GM19452 (cell line): ENCODE results near the gene SRCIN1.
"Not testable (repeated sequence)": the region's sequence is repeated elsewhere in the genome, so short reads cannot be mapped to it uniquely, and the experiment has no call there.

ENCODE experiments used
- ATAC-seq: cut with Tn5 transposase; IDR thresholded peaks from one replicate; pipeline ENCODE4 v1.9.1; 2021; ENCODE audit not compliant: unreplicated experiment

SRCIN1 gene

DNA sequence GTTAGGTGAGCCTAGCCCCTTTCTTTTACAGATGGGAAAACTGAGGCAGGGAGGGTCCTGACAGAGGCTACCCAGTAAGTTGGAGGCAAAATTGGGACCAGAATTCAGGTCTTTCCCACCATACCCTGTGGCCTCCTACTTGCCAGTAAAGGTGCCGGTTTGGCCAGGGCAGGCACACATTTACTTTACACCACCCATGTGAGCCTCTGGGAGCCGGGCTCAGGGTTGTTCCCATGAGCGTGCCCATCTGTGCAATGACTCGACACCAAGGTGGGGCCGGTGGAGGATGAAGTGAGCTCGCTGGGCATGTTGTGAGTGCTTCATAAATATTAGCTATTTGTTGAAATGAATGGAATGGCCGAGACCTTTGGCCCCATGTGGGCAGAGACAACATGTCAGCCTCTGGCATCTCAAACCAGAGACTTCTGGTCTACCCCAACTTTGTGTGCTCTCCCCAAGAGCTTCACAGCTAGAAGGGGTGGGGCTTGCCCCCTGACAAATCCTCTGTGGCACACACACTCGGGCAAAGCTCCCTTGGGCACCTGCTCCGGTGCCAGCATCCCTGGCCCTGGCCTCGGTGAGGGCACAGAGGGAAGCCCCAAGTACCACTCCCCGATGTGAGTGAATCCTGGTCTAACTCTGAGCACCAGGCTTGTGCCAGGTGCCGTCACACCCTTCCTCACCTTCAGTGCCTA, 60.1 kb downstream of the SRCIN1 start:
- ATAC-seq = no peak

DNA sequence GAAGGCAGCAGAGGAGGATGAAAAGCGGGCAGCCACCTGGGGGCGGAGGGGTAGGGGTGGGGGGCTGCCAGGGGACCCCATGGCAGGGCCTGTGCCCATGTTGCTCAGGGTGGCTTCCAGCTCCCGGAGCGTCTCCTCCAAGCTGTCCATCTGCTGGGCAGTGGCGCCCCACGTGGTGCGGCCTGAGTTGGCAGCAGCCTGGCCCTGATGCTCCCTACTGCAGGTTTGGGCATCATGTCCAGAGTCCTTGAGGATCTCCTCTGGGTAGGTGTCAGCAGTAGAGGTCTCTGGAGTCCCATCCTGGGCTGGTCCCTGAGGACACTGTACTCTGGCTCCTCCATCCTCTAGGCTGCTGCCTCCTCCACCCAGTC, 60.9 kb downstream of the SRCIN1 start:
- ATAC-seq = no peak

- no peak for ATAC-seq
Observed at GRCh38 chr17:38544175-38544838, 61.4 kb downstream of the SRCIN1 start.

DNA sequence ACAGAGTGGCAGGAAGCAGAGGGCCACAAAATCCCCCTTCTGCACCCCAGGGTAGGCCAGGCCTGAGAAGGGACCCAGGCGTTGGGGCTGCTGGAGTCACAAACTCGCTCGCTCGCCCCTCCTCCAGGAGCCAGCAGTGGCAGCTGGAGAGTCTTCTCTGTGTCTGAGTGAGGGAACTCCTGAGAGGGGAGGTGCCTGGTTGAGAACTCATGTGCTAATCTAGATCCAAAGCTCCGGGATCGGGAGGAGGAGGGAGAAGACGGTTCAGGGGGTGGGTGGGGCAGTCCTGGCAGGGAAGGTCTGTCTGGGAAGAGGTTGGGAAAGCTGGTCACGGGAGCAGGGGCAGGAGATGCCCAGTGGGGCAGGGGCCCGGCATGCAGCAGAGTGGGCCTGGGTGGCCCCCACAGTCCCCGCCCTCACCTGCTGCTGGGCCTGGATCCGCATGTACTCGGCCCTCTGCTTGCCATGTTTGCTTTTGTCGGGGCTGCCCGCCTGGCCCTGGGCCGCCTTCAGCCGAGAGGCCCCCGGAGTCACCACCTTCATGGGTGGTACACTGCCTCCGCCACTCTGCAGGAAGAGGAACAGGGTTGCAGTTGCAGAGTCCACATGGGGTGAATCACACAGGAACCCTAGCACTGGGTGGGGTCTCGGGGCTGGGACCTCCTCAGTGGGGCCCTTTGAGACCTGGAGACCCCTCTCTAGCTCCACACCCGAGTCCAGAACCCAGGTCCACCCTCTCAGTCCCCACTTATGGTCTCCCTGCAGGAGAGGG, 62.2 kb downstream of the SRCIN1 start:
- no peak for ATAC-seq

DNA sequence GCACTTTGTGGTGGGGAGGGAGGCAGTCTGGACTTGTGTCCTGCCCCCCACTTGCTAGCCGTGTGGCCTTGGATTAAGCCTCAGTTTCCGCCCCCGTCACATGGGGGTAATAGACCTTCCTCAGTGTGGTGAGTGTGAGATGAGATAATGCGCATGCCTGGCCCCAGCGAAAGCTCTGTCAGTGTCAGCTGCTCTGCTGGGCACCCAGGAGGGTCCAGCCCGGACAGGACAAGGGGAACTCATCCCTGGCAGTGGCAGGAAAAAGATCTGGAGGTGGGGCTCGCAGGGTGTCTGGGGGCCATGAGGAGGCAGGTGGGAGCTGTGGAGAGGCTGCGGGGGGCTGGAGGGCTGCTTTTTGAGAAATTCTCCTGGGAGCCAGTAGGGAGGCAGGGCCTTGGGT, 63.5 kb downstream of the SRCIN1 start:
- ATAC-seq = no peak

GRCh38 chr17:38541281-38541680, 64.5 kb downstream of the SRCIN1 start:
- no peak for ATAC-seq

- ATAC-seq = no peak
Observed at GRCh38 chr17:38540514-38541045, 65.2 kb downstream of the SRCIN1 start.

DNA sequence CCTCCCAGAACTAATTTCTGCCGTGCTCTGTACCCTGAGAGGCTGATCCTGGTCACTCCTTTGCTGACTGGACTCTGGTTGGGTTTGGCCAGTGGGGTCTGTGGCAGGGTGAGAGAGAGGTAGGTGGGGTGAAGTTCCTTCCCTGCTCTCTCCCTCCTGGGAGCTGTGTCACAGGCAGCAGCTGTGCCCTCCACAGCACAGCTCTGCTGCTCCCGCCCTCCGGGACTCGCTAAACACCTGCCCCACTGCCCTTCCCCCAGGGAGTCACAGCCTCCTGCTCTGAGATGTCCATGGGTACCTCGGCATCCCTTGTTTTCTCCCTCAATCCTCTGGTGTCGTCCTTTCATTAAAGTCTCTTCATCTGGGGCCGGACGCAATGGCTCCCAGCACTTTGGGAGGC, 66.4 kb downstream of the SRCIN1 start:
- ATAC-seq = no peak

GRCh38 chr17:38538906-38539305, 66.8 kb downstream of the SRCIN1 start:
- ATAC-seq = no peak

DNA sequence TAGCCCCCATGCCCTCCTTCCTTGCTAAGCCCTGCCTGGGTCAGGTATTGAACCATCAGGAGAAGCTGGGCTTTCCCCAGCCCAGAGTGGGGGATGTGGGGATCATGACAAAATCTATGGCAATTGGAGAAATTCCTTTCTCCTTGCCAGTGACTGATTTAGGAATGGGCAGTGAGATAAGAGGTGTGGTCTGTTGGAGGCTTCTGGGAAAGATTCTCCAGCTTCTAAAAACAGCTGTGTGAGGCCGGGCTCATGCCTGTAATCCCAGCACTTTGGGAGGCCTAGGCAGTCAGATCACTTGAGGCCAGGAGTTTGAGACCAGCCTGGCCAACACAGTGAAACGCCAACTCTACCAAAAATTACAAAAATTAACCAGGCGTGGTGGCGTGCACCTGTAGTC, 69.1 kb downstream of the SRCIN1 start:
- ATAC-seq = no peak

GRCh38 chr17:38535886-38536285, 69.9 kb downstream of the SRCIN1 start:
- no peak for ATAC-seq

- no peak for ATAC-seq
Observed at GRCh38 chr17:38534498-38534885, 71.3 kb downstream of the SRCIN1 start.

GRCh38 chr17:38533866-38534497, 71.8 kb downstream of the SRCIN1 start:
- ATAC-seq = no peak

DNA sequence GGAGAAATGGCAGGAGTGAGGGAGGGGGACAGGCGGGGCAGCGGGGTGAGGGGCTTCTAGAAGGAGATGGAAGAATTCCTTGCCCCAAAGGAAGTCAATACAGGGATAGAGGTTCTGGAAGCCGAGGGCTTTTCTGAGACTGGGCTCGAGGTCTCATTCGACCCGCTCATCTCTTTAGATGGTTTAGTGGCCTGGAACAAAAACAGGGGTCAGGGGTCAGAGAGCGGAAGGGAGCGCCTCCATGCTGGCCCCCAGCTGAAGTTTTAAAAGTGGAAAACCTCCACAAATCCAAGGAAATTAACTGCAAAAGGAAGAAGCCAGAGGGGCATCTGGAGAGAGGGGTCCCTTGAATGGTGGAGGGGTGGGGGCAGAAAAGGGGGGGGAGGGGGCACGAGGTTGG, 72.5 kb downstream of the SRCIN1 start:
- no peak for ATAC-seq

- ATAC-seq = no peak
Observed at GRCh38 chr17:38532451-38532850, 73.3 kb downstream of the SRCIN1 start.

DNA sequence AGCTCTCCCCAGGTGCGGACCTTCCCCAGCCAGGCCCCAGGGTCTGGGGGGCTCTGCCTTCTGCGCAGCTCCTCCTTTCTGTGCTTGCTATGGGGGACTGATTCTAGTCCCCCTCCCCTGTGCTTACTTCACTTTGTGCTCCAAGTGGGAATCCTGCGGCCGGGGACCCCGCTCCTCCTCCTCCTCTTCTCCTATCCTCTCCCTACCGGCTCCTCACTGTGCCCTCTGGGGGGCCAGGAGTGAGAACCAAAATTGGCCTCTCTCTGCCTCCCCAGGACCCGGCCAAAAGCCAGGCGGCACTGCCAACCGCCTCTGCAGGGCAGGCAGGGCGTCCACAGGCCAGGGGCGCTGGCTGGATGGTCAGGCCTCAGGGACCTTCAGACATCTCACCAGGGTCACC, 74.0 kb downstream of the SRCIN1 start:
- not testable (repeated sequence) for ATAC-seq

DNA sequence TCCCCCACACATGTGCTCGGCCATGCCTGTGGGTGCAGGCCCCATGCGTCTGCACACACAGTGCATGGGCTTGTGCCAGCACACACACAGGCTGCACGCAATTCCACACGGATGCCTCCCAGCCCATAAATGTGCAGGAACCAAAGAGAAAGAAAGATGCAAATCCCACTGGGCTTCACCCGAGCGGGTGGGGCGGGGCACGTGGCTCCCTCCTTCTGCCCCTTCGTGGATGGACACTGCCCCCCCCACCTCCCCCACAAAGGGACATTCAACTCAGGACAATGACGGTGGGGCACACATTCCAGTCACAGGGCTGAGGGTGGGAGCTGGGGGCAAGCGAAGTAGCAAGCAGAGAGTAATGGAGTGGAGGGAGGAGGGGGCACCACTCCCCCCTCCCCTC, 74.9 kb downstream of the SRCIN1 start:
- not testable (repeated sequence) for ATAC-seq

DNA sequence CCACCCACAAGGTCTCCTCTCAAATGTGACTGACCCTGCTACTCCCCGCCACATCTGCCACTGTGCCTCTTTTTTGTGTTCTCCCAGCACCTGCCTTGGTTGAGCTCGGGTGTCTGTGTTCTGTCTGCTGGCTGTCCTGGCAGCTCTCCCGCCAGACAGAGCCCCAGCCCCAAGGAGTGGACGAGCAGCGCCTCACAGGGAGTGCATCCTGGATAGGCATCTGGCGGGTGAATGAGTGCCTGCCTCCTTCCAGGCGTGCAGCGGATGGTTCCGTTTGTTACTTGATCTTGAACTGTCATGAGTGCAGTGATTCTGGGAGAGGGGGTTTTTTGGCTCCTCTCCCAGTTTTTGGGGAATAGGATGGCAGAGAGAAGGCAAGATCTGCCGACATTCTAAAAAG, 77.6 kb downstream of the SRCIN1 start:
- ATAC-seq = not testable (repeated sequence)

DNA sequence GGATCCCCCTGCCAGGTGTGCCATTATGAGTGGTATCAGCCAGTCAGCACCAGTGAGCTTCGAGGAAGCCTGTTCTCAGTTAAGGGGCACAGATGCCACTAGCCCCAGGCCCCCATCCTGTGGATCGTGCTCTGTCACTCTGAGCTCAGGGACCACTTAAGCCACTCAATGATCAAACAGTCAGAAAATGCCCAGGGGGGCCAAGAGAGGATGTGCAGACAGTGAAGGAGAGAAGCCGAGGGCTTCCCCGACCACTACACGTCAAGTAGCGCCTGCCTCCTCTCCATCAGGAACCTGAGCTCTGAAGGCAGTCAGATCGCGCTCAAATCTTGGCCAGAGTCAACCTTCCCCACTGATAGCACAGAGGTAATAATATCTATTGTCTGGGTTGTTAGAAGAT, 79.2 kb downstream of the SRCIN1 start:
- not testable (repeated sequence) for ATAC-seq

DNA sequence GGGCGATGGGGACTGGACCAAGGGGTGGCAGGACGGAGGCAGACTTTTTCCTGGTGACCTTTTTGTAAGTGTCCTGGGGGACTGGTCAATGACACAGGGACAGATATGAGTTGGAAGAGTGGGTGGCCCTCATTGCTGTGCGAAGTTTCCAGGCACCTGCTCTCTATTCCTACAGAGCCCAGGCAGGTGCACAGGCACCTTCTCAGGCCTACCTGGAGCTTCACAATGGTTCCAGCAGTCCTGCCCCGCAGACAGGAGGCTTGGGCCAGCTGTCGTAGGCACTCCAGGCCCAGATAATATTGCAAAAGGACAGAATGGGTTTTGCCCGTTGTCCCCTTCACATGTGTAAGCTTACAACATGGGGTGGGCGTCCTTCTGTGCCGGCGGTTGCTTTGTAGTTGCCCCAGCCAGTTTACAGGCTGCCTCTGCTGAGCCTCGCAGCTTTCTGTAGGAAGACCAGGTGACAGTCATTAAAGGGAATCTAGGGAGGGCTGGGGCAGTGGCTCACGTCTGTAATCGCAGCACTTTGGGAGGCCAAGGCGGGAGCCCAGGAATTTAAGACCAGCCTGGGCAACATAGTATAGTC, 93.2 kb downstream of the SRCIN1 start:
- ATAC-seq = no peak
